ENCODE results near the gene DMRT1.

- no peak for TF ChIP-seq PBX3 (CRISPR knock-in tag; IDR thresholded peaks at IDR 0.05)
- TF ChIP-seq ZNF302 (tag by site-specific recombination; IDR thresholded peaks at IDR 0.05; ENCODE audit: low read depth), result no peak
- TF ChIP-seq ZNF488 (tag by site-specific recombination; IDR thresholded peaks at IDR 0.05), result no peak
- no peak for TF ChIP-seq BCL11B (tag by site-specific recombination; IDR thresholded peaks at IDR 0.05; ENCODE audit: low read depth)
- no peak for TF ChIP-seq OSR2 (tag by site-specific recombination; IDR thresholded peaks at IDR 0.05)
- TF ChIP-seq ZNF560 (tag by site-specific recombination; IDR thresholded peaks at IDR 0.05; ENCODE audit: borderline replicate concordance), result no peak
- no peak for TF ChIP-seq ZNF214 (tag by site-specific recombination; IDR thresholded peaks at IDR 0.05; ENCODE audit: borderline replicate concordance)
- no peak for TF ChIP-seq CTCF (tag by site-specific recombination; IDR thresholded peaks at IDR 0.05)
- no peak for TF ChIP-seq REST (tag by site-specific recombination; IDR thresholded peaks at IDR 0.05)
- no peak for TF ChIP-seq ZNF561 (tag by site-specific recombination; IDR thresholded peaks at IDR 0.05; ENCODE audit: borderline replicate concordance)
- no peak for TF ChIP-seq WT1 (tag by site-specific recombination; IDR thresholded peaks at IDR 0.05)
- TF ChIP-seq ZFHX2 (tag by site-specific recombination; conservative IDR thresholded peaks at IDR 0.05), result no peak
- TF ChIP-seq PRDM10 (tag by site-specific recombination; IDR thresholded peaks at IDR 0.05), result no peak
Measured at GRCh38 chr9:892123-892522, 50.6 kb downstream of the DMRT1 start.

Measured in HEK293 (cell line).